HEK293T (cell line): ENCODE measurements around the gene RPS2.

Source experiments
- CTCF ChIA-PET: fragments of 350-600 bp; formaldehyde crosslinking; extraction: SDS; loops from one replicate; lab custom pipeline; 2021; ENCODE audit warnings: antibody characterized with exemption, inconsistent platforms; lab: Yijun Ruan, JAX
- POLR2A ChIA-PET: fragments of 350-600 bp; formaldehyde crosslinking; extraction: SDS; loops from one replicate; lab custom pipeline; 2020; ENCODE audit warnings: antibody characterized with exemption, inconsistent platforms; lab: Yijun Ruan, JAX
- DNase-seq: peaks from one replicate; pipeline ENCODE4 v3.0.0; 2012; ENCODE audit warnings: mixed read lengths; ENCODE audit errors: extremely low spot score
- ARNT ChIP-seq: fragments of 450-650 bp; IDR thresholded peaks from 2 replicates; pipeline ENCODE4 v1.6.1; 2017; ENCODE audit warnings: mild to moderate bottlenecking
- BHLHE40 ChIP-seq: fragments of 450-650 bp; IDR thresholded peaks from 2 replicates; pipeline ENCODE4 v1.6.1; 2016; ENCODE audit warnings: mild to moderate bottlenecking, moderate library complexity, borderline replicate concordance
- CTBP1 ChIP-seq: fragments of 450-650 bp; IDR thresholded peaks from 2 replicates; pipeline ENCODE4 v1.6.1; 2016; ENCODE audit warnings: borderline replicate concordance
- ELF4 ChIP-seq: fragments of 450-650 bp; IDR thresholded peaks from 2 replicates; pipeline ENCODE4 v1.6.1; 2017; ENCODE audit warnings: antibody characterized with exemption
- FOXA1 ChIP-seq: fragments of 450-650 bp; IDR thresholded peaks from 2 replicates; pipeline ENCODE4 v1.6.1; 2016; ENCODE audit warnings: mild to moderate bottlenecking
- FOXK2 ChIP-seq: fragments of 450-650 bp; IDR thresholded peaks from 2 replicates; pipeline ENCODE4 v1.6.1; 2016; ENCODE audit warnings: mild to moderate bottlenecking
- FOXM1 ChIP-seq: fragments of 450-650 bp; IDR thresholded peaks from 2 replicates; pipeline ENCODE4 v1.6.1; 2017; ENCODE audit warnings: mild to moderate bottlenecking, borderline replicate concordance
- HDGF ChIP-seq: fragments of 450-650 bp; IDR thresholded peaks from 2 replicates; pipeline ENCODE4 v1.6.1; 2017; ENCODE audit warnings: antibody characterized with exemption, borderline replicate concordance
- L3MBTL2 ChIP-seq: fragments of 450-650 bp; conservative IDR thresholded peaks from 2 replicates; pipeline ENCODE4 v1.6.1; 2016; ENCODE audit warnings: mild to moderate bottlenecking
- LEF1 ChIP-seq: fragments of 450-650 bp; IDR thresholded peaks from 2 replicates; pipeline ENCODE4 v1.6.1; 2017; ENCODE audit warnings: mild to moderate bottlenecking, borderline replicate concordance
- NFRKB ChIP-seq: fragments of 450-650 bp; IDR thresholded peaks from 2 replicates; pipeline ENCODE4 v1.6.1; 2016; ENCODE audit warnings: mild to moderate bottlenecking, moderate library complexity
- PKNOX1 ChIP-seq: fragments of 450-650 bp; IDR thresholded peaks from 2 replicates; pipeline ENCODE4 v1.6.1; 2016
- SP1 ChIP-seq: fragments of 450-650 bp; IDR thresholded peaks from 2 replicates; pipeline ENCODE4 v1.6.1; 2017
- SUZ12 ChIP-seq: fragments of 450-650 bp; IDR thresholded peaks from 2 replicates; pipeline ENCODE4 v1.6.1; 2016; ENCODE audit warnings: mild to moderate bottlenecking
- TARDBP ChIP-seq: fragments of 450-650 bp; IDR thresholded peaks from 2 replicates; pipeline ENCODE4 v1.6.1; 2016
- ZNF384 ChIP-seq: fragments of 450-650 bp; IDR thresholded peaks from 2 replicates; pipeline ENCODE4 v1.6.1; 2016

RPS2 gene

GRCh38 chr16:1932050-1933028, 32.3 kb downstream of the RPS2 start:
- no peak for DNase-seq
- no peak for TF ChIP-seq ZNF384
- no peak for TF ChIP-seq FOXM1
- no peak for TF ChIP-seq L3MBTL2
- no peak for TF ChIP-seq SP1
- no peak for TF ChIP-seq SUZ12
- no peak for TF ChIP-seq NFRKB
- no peak for TF ChIP-seq CTBP1
- no peak for TF ChIP-seq ARNT
- TF ChIP-seq FOXA1 = no peak
- no peak for TF ChIP-seq BHLHE40
- no peak for TF ChIP-seq FOXK2
- TF ChIP-seq HDGF = no peak
- TF ChIP-seq ELF4 = no peak
- TF ChIP-seq LEF1 = no peak
- no peak for TF ChIP-seq PKNOX1
- no peak for TF ChIP-seq TARDBP
- ChIA-PET CTCF (interaction anchor here (1.8 kb wide), 1 partner anchor 9 kb away, joined by 16 read pairs; no protein-coding TSS in a partner anchor), POLR2A (interaction anchor here (1.0 to 1.5 kb wide), 3 partner anchors 9 to 35 kb away, joined by 3 to 7 read pairs (median 3); partner anchors contain the start of gene RPS2)

- CTCF ChIA-PET = interaction anchor here (0.6 to 1.1 kb wide), 3 partner anchors 9 to 21 kb away, joined by 4 to 5 read pairs (median 4); no protein-coding TSS in a partner anchor
- POLR2A ChIA-PET = interaction anchor here (0.8 kb wide), 1 partner anchor 12 kb away, joined by 5 read pairs; the partner anchor contains the start of gene MSRB1
- no peak for DNase-seq
- no peak for TF ChIP-seq ARNT
- no peak for TF ChIP-seq TARDBP
- no peak for TF ChIP-seq FOXK2
- TF ChIP-seq PKNOX1 = no peak
- no peak for TF ChIP-seq ELF4
- TF ChIP-seq HDGF = no peak
- no peak for TF ChIP-seq SP1
- no peak for TF ChIP-seq FOXM1
- no peak for TF ChIP-seq CTBP1
- no peak for TF ChIP-seq FOXA1
- no peak for TF ChIP-seq LEF1
- TF ChIP-seq L3MBTL2 = no peak
- TF ChIP-seq NFRKB = no peak
- TF ChIP-seq BHLHE40 = no peak
- no peak for TF ChIP-seq ZNF384
Observed at GRCh38 chr16:1930338-1930720, 34.3 kb downstream of the RPS2 start.

GRCh38 chr16:1929578-1930337, 34.9 kb downstream of the RPS2 start:
- ChIA-PET POLR2A (interaction anchor here (0.6 to 2.4 kb wide), 9 partner anchors 9 to 226 kb away, joined by 3 to 18 read pairs (median 3); partner anchors contain the start of genes MSRB1, NDUFB10, NTHL1 and RPS2), CTCF (interaction anchor here (0.6 to 2.2 kb wide), 9 partner anchors 11 to 395 kb away, joined by 3 to 12 read pairs (median 3); partner anchors contain the start of gene TBL3)
- peak; percentile 99 for DNase-seq
- TF ChIP-seq FOXA1 = no peak
- peak; percentile 98 for TF ChIP-seq L3MBTL2
- peak; percentile 57; the same call in 1 of the 2 replicates for TF ChIP-seq ARNT
- peak; percentile 65; the same call in 1 of the 2 replicates for TF ChIP-seq LEF1

GRCh38 chr16:1929105-1929504, 35.5 kb downstream of the RPS2 start:
- no peak for TF ChIP-seq FOXA1
- TF ChIP-seq NFRKB = no peak
- no peak for TF ChIP-seq PKNOX1
- no peak for TF ChIP-seq FOXM1
- TF ChIP-seq L3MBTL2 = no peak
- no peak for TF ChIP-seq TARDBP
- TF ChIP-seq ELF4 = no peak
- TF ChIP-seq ARNT = no peak
- no peak for TF ChIP-seq HDGF
- no peak for TF ChIP-seq SP1
- no peak for TF ChIP-seq LEF1
- TF ChIP-seq FOXK2 = no peak
- TF ChIP-seq BHLHE40 = no peak
- TF ChIP-seq SUZ12 = no peak
- TF ChIP-seq CTBP1 = no peak
- TF ChIP-seq ZNF384 = no peak
- POLR2A ChIA-PET = interaction anchor here (0.6 to 2.4 kb wide), 9 partner anchors 8 to 226 kb away, joined by 3 to 18 read pairs (median 3); partner anchors contain the start of genes MSRB1, NDUFB10, NTHL1 and RPS2
- CTCF ChIA-PET = interaction anchor here (0.6 to 2.2 kb wide), 9 partner anchors 12 to 394 kb away, joined by 3 to 12 read pairs (median 3); partner anchors contain the start of gene TBL3
- DNase-seq = no peak
